Activated CD8-positive, alpha-beta memory T cell treated with anti-CD3 and anti-CD28 coated beads for 36 hours (primary cell): ENCODE measurements around the gene METAP1D. TPM values are rescaled to one million over a fixed set of nuclear protein-coding genes. Genes with fewer than 3 reads are reported as not detected.
"Not testable (repeated sequence)": the region's sequence is repeated elsewhere in the genome, so short reads cannot be mapped to it uniquely, and the experiment has no call there.

Source experiments
- CTCF ChIA-PET: fragments of 350-600 bp; sonication (Branson Sonifier 250); formaldehyde crosslinking; loops from one replicate; lab custom pipeline; 2021; ENCODE audit warnings: antibody characterized with exemption; lab: Charles Lee
- POLR2A ChIA-PET: fragments of 350-600 bp; sonication (Branson Sonifier 250); formaldehyde crosslinking; loops from one replicate; lab custom pipeline; 2021; ENCODE audit warnings: antibody characterized with exemption; lab: Charles Lee
- total RNA-seq, 2 experiments: library from RNA; stranded (reverse); gene quantifications; one replicate each; pipeline ENCODE4 v1.2.3, GENCODE V29; 2021

Gene METAP1D
- total RNA-seq, 2 experiments from 2014 or later, result 8.2 to 8.4 TPM

GRCh38 chr2:172046080-172046678 lies 46.4 kb downstream of the METAP1D start:
- ChIA-PET POLR2A (no interaction called here), CTCF (no interaction called here)

DNA sequence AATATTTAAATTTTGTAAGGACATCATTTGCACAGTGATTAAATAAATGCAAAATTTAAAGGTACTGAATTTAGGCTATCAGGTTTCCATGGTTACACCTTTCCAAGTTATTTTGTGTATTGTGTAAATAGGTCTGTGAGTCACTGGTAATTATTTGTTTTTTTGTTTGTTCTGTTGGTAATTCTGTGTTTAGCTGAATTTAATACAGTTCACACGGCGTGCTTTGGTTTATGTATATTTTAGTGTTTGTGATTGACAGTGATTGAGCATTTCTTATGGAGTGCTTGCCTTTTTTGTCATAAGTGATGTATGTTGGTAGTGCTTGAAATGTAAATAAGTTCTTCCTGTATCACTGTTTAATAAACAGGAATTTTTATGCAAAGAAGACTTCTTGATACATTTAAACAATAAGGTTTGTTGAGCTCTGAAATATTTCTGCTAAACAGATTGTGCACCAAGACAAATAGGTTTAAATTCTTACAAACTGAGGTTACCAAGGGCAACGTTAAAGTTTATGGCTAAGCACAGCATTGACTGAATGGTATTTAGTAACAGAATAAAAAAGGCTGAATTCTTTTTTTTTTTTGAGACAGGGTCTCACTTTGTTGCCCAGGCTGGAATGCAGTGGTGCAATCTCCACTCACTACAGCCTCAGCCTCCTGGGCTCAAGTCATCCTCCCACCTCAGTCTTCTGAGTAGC lies 47.3 kb downstream of the METAP1D start:
- ChIA-PET CTCF (no interaction called here), POLR2A (no interaction called here)

DNA sequence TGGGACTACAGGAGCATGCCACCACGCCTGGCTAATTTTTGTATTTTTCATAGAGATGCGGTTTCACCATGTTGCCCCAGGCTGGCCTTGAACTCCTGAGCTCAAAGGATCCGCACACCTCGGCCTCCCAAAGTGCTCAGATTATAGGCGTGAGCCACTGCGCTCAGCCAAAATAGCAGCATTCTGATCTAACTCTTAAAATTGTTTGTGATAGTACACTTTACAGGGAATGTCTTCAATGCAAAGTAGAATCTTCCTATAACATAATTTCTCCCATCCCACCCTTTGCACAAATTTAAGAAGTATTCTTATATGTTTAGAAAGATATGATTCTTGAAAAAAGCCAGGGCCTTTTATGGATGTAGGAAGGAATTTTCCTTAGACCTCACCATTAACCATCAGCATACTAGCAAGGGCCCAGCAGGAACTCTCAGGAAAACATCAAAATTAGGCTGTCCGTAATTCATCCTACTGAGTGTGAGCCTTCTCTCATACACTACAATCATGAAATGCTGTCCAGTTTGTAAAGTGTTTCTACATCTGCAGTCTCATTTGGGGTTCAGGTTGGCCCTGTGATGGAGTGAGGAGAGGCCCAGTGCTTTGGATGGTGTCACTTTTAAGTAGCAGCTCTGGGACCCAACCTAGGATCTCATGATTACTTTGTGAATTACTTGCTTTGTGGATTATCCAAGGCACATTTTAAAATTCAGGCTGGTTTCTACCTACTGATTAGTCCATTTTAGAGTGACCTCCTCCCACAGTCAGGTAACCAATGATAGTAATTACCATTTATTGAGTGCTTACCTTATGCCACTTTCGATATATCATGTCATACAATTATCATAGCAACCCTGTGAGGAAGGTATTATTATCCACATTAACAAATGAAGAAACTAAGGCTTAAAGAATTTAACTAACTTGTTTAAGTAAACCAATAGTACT lies 48.1 kb downstream of the METAP1D start:
- ChIA-PET CTCF (no interaction called here), POLR2A (interaction anchor here (0.6 kb wide), 1 partner anchor 8 kb away, joined by 3 read pairs; no protein-coding TSS in a partner anchor)

- CTCF ChIA-PET, result no interaction called here
- POLR2A ChIA-PET, result interaction anchor here (0.6 kb wide), 1 partner anchor 9 kb away, joined by 3 read pairs; no protein-coding TSS in a partner anchor
Observed at GRCh38 chr2:172048508-172049503, 49.1 kb downstream of the METAP1D start.

DNA sequence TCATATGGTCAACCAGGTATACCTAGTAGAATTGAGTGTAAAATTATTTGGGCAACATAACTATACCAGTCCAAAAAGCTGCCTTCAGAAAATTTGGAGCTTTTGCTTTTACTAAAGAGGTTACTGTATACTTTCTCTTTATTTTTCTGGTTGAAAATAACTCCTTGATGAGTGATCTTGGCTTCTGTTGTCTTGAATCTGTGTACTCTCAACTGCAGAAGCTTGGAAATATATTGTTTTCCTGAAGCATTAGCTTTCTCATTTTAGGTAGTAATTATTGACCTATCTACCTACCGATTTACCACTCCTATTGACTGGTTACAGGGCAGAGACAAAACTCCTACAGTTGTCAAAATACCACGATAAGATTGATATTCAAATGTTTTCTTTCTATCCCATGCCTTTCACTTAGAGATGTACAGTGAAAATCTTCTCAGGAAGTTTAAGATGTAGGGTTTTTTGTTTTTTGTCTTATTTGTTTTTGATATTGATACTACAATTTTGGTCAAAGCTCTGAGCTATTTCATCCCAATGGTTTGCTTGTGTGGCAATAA lies 49.9 kb downstream of the METAP1D start:
- ChIA-PET POLR2A (no interaction called here), CTCF (no interaction called here)

GRCh38 chr2:172050479-172051125 lies 50.8 kb downstream of the METAP1D start:
- ChIA-PET POLR2A (no interaction called here), CTCF (no interaction called here)

- CTCF ChIA-PET, result interaction anchor here (0.6 kb wide), 1 partner anchor 82 kb away, joined by 3 read pairs; no protein-coding TSS in a partner anchor
- POLR2A ChIA-PET, result no interaction called here
Observed at GRCh38 chr2:172052000-172052983, 52.5 kb downstream of the METAP1D start.

DNA sequence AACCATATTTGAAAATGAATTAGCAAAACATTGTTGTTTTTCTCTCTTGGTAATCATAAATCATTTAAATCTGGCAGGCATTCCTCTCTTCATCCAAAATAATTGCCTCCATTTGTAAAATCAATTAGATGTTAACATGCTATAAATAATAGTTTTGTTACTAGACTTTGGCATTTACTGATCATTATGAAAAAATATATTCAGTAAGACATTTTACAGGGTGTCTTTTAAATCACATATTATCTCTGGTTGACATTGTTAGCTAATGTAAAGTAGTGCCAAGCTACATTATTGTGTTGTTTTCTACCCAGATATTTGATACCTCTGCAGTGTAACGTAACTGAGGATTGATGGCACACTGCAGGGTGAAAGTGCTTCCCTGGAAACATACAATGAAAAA lies 53.7 kb downstream of the METAP1D start:
- CTCF ChIA-PET, result no interaction called here
- POLR2A ChIA-PET, result no interaction called here

DNA sequence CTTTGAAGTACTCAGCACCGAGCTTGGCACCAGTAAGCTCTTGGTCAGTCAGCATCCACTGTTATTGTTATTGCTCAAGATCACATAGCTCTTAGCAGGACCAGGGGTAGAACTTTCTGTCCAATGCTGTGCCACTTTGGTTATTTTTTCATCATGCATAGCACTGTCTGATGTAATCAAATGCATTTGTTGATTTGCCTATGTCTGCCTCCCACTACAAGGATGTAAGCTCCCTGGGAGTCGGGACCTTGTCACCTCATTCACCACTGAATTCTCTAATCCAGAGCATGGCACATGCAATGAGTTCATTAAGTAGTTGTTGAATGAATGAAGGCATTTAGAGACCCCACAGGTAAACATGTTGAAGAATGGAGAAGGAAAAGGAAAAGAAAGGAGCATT lies 56.5 kb downstream of the METAP1D start:
- ChIA-PET POLR2A (no interaction called here), CTCF (no interaction called here)

DNA sequence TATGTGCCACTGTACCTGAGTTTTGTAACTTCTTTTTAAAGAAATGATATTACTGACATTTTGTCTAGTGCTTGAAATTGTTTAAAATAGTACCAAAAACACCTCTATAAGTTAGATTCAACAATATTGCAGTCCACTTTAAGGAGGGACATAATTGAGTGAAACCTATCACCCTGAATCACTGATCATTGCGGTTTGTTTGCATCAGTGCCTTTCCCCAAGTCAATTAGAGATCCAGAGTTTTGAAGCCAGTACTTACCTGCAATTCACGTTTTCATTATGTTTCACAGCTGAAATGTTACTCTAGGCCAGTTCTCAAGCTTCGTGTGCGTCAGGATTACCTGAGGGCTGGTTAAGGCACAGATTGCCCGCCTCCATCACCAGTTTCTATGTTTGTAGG lies 58.9 kb downstream of the METAP1D start:
- CTCF ChIA-PET, result no interaction called here
- POLR2A ChIA-PET, result no interaction called here

GRCh38 chr2:172060118-172060517 lies 60.4 kb downstream of the METAP1D start:
- CTCF ChIA-PET, result interaction anchor here (0.6 to 0.8 kb wide), 2 partner anchors 33 to 51 kb away, joined by 3 read pairs; no protein-coding TSS in a partner anchor
- POLR2A ChIA-PET, result not testable (repeated sequence)

DNA sequence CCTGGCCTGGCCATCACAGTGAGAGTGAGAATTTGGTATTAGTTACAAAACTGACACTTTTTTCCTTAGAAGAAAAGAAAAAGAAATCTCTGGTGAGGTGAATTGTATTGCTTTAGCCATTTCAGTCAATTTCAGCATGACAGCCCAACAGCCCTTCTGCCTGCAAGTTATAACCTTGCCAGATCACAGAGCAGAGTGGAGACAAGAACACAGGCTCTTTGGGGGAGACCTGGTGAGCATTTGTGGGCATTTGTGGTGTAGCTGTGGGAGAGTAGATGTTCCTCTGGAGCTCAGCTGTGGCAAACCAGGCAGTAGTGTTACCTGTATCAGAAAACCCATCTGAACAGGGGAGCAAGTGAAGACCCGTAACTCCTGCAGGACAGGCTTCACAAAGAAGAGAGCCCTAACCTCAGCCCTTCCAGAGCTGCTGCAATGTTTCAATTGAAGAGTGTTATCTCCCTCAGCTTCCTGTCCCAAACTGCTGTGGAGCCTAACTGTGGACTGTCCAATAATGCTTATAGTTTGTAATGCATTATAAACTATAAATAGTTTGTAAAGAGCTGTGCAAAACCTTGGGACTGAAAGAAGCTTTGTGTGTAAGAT lies 62.8 kb downstream of the METAP1D start:
- ChIA-PET CTCF (no interaction called here), POLR2A (no interaction called here)

DNA sequence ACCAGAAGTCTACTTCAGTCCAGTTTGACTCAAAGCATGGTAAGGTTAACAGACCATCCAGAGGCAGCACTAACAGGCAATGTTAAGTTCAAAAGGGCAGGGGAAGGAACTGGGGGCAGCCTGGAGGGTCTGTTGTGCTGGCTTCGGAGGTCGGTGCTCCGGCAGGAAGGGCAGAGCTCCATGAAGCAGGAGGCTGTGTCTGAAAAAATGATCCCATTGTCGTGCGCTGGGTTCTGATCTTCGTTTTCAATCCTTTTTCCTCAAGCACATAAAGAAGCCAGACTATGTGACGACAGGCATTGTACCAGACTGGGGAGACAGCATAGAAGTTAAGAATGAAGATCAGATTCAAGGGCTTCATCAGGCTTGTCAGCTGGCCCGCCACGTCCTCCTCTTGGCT lies 63.7 kb downstream of the METAP1D start:
- ChIA-PET CTCF (no interaction called here), POLR2A (no interaction called here)

GRCh38 chr2:172065111-172065510 lies 65.4 kb downstream of the METAP1D start:
- CTCF ChIA-PET, result no interaction called here
- POLR2A ChIA-PET, result no interaction called here

DNA sequence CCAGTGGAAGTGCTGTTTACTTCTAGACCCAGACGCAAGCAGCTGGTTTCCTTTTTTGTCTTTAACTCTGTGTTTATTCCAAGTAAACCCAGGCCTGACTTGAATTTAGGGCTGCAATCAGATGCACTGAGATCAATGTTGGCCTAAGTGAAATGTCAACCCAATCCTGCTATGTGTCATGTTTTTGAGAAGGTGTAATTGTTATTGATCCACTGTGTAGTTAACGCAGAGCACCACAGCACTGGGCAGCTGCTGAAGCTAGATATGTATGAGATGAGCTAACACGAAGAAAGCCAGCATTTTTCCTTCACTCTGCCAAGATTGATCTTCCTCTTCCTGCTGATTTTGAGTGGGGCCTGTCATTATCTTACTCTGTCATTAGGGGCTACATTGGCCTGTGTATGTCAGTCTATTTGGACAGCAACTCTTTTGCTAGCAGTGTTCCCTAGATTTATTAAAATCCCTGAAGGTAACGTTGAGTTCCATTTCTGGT lies 66.7 kb downstream of the METAP1D start:
- POLR2A ChIA-PET, result no interaction called here
- CTCF ChIA-PET, result no interaction called here

DNA sequence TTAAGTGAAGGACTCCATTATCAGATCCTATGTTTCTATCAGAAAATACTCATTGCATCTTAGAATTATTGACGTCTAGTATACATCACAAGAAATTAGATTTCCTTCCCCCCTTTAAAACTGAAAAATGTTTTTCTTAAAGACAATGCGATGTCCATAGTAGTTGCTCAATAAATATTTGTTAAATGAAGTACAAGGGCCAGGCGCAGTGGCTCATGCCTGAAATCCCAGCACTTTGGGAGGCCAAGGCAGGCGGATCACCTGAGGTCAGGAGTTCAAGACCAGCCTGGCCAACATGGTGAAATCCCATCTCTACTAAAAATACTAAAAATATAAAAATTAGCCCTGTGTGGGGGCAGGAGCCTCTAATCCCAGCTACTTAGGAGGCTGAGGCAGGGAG lies 68.2 kb downstream of the METAP1D start:
- POLR2A ChIA-PET, CTCF ChIA-PET: not testable (repeated sequence)
